ACHN (cell line): ENCODE results near the gene CHST1.

Experiments
- DNase-seq: peaks from one replicate; pipeline ENCODE4 v3.0.0-alpha.2; 2015
- in situ Hi-C: cut with HindIII; loops from 2 replicates; pipeline ENCODE4 v1.10.0; 2017; ENCODE audit warnings: low sequenced_read_pairs, low pct_ligation_motif_present, low pct_unique_long_range_greater_than_20kb

Gene CHST1

GRCh38 chr11:45676522-45677095 lies 11.2 kb upstream of the CHST1 start:
- in situ Hi-C loops: no loop called here

GRCh38 chr11:45675646-45676045 lies 10.2 kb upstream of the CHST1 start:
- no peak for DNase-seq
- in situ Hi-C loops: no loop called here

More at GRCh38 chr11:45676522-45677095, 11.2 kb upstream of the CHST1 start:
- DNase-seq: no peak

- in situ Hi-C loops: no loop called here
- no peak for DNase-seq
Observed at GRCh38 chr11:45674481-45675190, 9.2 kb upstream of the CHST1 start.

- in situ Hi-C loops: no loop called here
- no peak for DNase-seq
Observed at GRCh38 chr11:45673441-45673840, 8.0 kb upstream of the CHST1 start.

- no peak for DNase-seq
- in situ Hi-C loops: no loop called here
Observed at GRCh38 chr11:45672593-45672992, 7.2 kb upstream of the CHST1 start.

GRCh38 chr11:45671246-45672171 lies 6.1 kb upstream of the CHST1 start:
- in situ Hi-C loops: no loop called here
- DNase-seq: no peak

- DNase-seq: no peak
- in situ Hi-C loops: no loop called here
Observed at GRCh38 chr11:45670386-45671135, 5.1 kb upstream of the CHST1 start.

GRCh38 chr11:45669956-45670355 lies 4.5 kb upstream of the CHST1 start:
- DNase-seq: no peak
- in situ Hi-C loops: no loop called here

- in situ Hi-C loops: no loop called here
Observed at GRCh38 chr11:45669146-45669545, 3.7 kb upstream of the CHST1 start.

GRCh38 chr11:45667929-45668680 lies 2.7 kb upstream of the CHST1 start:
- no peak for DNase-seq
- in situ Hi-C loops: no loop called here

More at GRCh38 chr11:45669146-45669545, 3.7 kb upstream of the CHST1 start:
- DNase-seq: no peak

- no peak for DNase-seq
- in situ Hi-C loops: no loop called here
Observed at GRCh38 chr11:45666648-45667642, 1.5 kb upstream of the CHST1 start.

- DNase-seq: no peak
Observed at GRCh38 chr11:45665933-45666647, 668 bp upstream of the CHST1 start.

GRCh38 chr11:45664376-45665205 lies 831 bp downstream of the CHST1 start:
- no peak for DNase-seq
- in situ Hi-C loops: no loop called here

More at GRCh38 chr11:45665933-45666647, 668 bp upstream of the CHST1 start:
- in situ Hi-C loops: no loop called here

GRCh38 chr11:45663486-45664375 lies 1.7 kb downstream of the CHST1 start:
- in situ Hi-C loops: no loop called here
- no peak for DNase-seq
